ENCODE measurements around the gene NPAS3. TPM values are rescaled to one million over a fixed set of nuclear protein-coding genes. Genes with fewer than 3 reads are reported as not detected.

The NPAS3 gene
- total RNA-seq, 1 donor from 2014 or later, result 2.4 TPM

GRCh38 chr14:33191855-33192254, 253.2 kb downstream of the NPAS3 start:
- H3K27ac Mint-ChIP-seq (ENCODE audit: unreplicated experiment), result no peak overlapping the region
- no peak for TF ChIP-seq CTCF (IDR thresholded peaks at IDR 0.05)
- H3K27me3 Mint-ChIP-seq (ENCODE audit: unreplicated experiment), result peaks cover 20% of the 10 kb centered on the region
- H3K9me3 Mint-ChIP-seq (ENCODE audit: unreplicated experiment), result no peaks in the 10 kb centered on the region
- no peaks in the 10 kb centered on the region for H3K36me3 Mint-ChIP-seq (ENCODE audit: unreplicated experiment)
- DNase-seq (ENCODE audit: extremely low spot score, unreplicated experiment), result no peak
- no peaks in the 10 kb centered on the region for H3K4me1 Mint-ChIP-seq (ENCODE audit: unreplicated experiment)
- no peak overlapping the region for H3K4me3 Mint-ChIP-seq (ENCODE audit: unreplicated experiment)

GRCh38 chr14:33194551-33194950, 255.9 kb downstream of the NPAS3 start:
- Mint-ChIP-seq H3K9me3 (ENCODE audit: unreplicated experiment) (no peaks in the 10 kb centered on the region), H3K27me3 (ENCODE audit: unreplicated experiment) (peaks cover 14% of the 10 kb centered on the region), H3K4me1 (ENCODE audit: unreplicated experiment) (no peaks in the 10 kb centered on the region), H3K27ac (ENCODE audit: unreplicated experiment) (no peak overlapping the region), H3K36me3 (ENCODE audit: unreplicated experiment) (no peaks in the 10 kb centered on the region), H3K4me3 (ENCODE audit: unreplicated experiment) (no peak overlapping the region)
- no peak for DNase-seq (ENCODE audit: extremely low spot score, unreplicated experiment)
- no peak for TF ChIP-seq CTCF (IDR thresholded peaks at IDR 0.05)

GRCh38 chr14:33198684-33199083, 260.0 kb downstream of the NPAS3 start:
- peaks cover 2% of the 10 kb centered on the region for H3K27me3 Mint-ChIP-seq (ENCODE audit: unreplicated experiment)
- H3K27ac Mint-ChIP-seq (ENCODE audit: unreplicated experiment), result no peak overlapping the region
- TF ChIP-seq CTCF (IDR thresholded peaks at IDR 0.05), result no peak
- no peak for DNase-seq (ENCODE audit: extremely low spot score, unreplicated experiment)
- no peaks in the 10 kb centered on the region for H3K9me3 Mint-ChIP-seq (ENCODE audit: unreplicated experiment)
- no peaks in the 10 kb centered on the region for H3K36me3 Mint-ChIP-seq (ENCODE audit: unreplicated experiment)
- no peaks in the 10 kb centered on the region for H3K4me1 Mint-ChIP-seq (ENCODE audit: unreplicated experiment)
- no peak overlapping the region for H3K4me3 Mint-ChIP-seq (ENCODE audit: unreplicated experiment)

GRCh38 chr14:33201116-33201515, 262.4 kb downstream of the NPAS3 start:
- Mint-ChIP-seq H3K36me3 (ENCODE audit: unreplicated experiment) (no peaks in the 10 kb centered on the region), H3K9me3 (ENCODE audit: unreplicated experiment) (no peaks in the 10 kb centered on the region), H3K27me3 (ENCODE audit: unreplicated experiment) (no peaks in the 10 kb centered on the region), H3K27ac (ENCODE audit: unreplicated experiment) (no peak overlapping the region), H3K4me1 (ENCODE audit: unreplicated experiment) (no peaks in the 10 kb centered on the region), H3K4me3 (ENCODE audit: unreplicated experiment) (no peak overlapping the region)
- DNase-seq (ENCODE audit: extremely low spot score, unreplicated experiment), result no peak
- no peak for TF ChIP-seq CTCF (IDR thresholded peaks at IDR 0.05)

- H3K4me1 Mint-ChIP-seq (ENCODE audit: unreplicated experiment), result no peaks in the 10 kb centered on the region
- H3K27ac Mint-ChIP-seq (ENCODE audit: unreplicated experiment), result no peak overlapping the region
- H3K36me3 Mint-ChIP-seq (ENCODE audit: unreplicated experiment), result no peaks in the 10 kb centered on the region
- no peak for TF ChIP-seq CTCF (IDR thresholded peaks at IDR 0.05)
- H3K9me3 Mint-ChIP-seq (ENCODE audit: unreplicated experiment), result no peaks in the 10 kb centered on the region
- DNase-seq (ENCODE audit: extremely low spot score, unreplicated experiment), result no peak
- H3K27me3 Mint-ChIP-seq (ENCODE audit: unreplicated experiment), result peaks cover 2% of the 10 kb centered on the region
- no peak overlapping the region for H3K4me3 Mint-ChIP-seq (ENCODE audit: unreplicated experiment)
Measured at GRCh38 chr14:33206981-33207380, 268.3 kb downstream of the NPAS3 start.
